Hematopoietic multipotent progenitor cell (in vitro differentiated cells): ENCODE results near the gene JARID2. TPM values are rescaled to one million over a fixed set of nuclear protein-coding genes. Genes with fewer than 3 reads are reported as not detected.

Experiments used
- DNase-seq, 3 donors: peaks; one replicate each; pipeline ENCODE4 v3.0.0-alpha.2; 2011 to 2015; ENCODE audit warnings: low read depth in 2 of 3, low spot score in 2 of 3
- total RNA-seq: library from RNA; depleted of rRNA; stranded (reverse); fragments of >200 nt; gene quantifications from one replicate; pipeline ENCODE4 v1.2.3, GENCODE V29; 2012

The JARID2 gene
- total RNA-seq, 1 donor = 43.4 TPM

GRCh38 chr6:15429141-15430110 is 183.6 kb downstream of the JARID2 start:
- peak in 1 of 3 donors; percentile 24 for DNase-seq

GRCh38 chr6:15430186-15430585 is 184.3 kb downstream of the JARID2 start:
- no peak for DNase-seq

- DNase-seq = no peak
Observed at GRCh38 chr6:15430931-15431405, 185.1 kb downstream of the JARID2 start.

GRCh38 chr6:15431762-15432483 is 186.1 kb downstream of the JARID2 start:
- DNase-seq = no peak

- no peak for DNase-seq
Observed at GRCh38 chr6:15433511-15433861, 187.6 kb downstream of the JARID2 start.

GRCh38 chr6:15434263-15434662 is 188.4 kb downstream of the JARID2 start:
- DNase-seq = no peak

GRCh38 chr6:15434823-15435380 is 189.0 kb downstream of the JARID2 start:
- DNase-seq = no peak

GRCh38 chr6:15435468-15435867 is 189.6 kb downstream of the JARID2 start:
- no peak for DNase-seq

- no peak for DNase-seq
Observed at GRCh38 chr6:15436451-15436850, 190.6 kb downstream of the JARID2 start.

GRCh38 chr6:15437090-15437635 is 191.3 kb downstream of the JARID2 start:
- DNase-seq = no peak

GRCh38 chr6:15439410-15440025 is 193.6 kb downstream of the JARID2 start:
- no peak for DNase-seq

GRCh38 chr6:15440040-15440439 is 194.2 kb downstream of the JARID2 start:
- no peak for DNase-seq

- DNase-seq = peak in 2 of 3 donors; percentile 56 to 67
Observed at GRCh38 chr6:15441215-15441868, 195.5 kb downstream of the JARID2 start.

- DNase-seq = no peak
Observed at GRCh38 chr6:15441981-15442380, 196.1 kb downstream of the JARID2 start.

GRCh38 chr6:15442467-15442866 is 196.6 kb downstream of the JARID2 start:
- no peak for DNase-seq

GRCh38 chr6:15443119-15443830 is 197.4 kb downstream of the JARID2 start:
- no peak for DNase-seq

GRCh38 chr6:15444081-15444731 is 198.3 kb downstream of the JARID2 start:
- no peak for DNase-seq

- peak in 2 of 3 donors; percentile 56 to 76 for DNase-seq
Observed at GRCh38 chr6:15444881-15445280, 199.0 kb downstream of the JARID2 start.
